LNCaP clone FGC (cell line): ENCODE measurements around the gene CHD5.
A peak's percentile ranks its signal among the peaks of the same experiment; 100 is the strongest.

ENCODE experiments used
- DNase-seq: peaks from one replicate; pipeline ENCODE4 v3.0.0-alpha.2; 2011; ENCODE audit warnings: low read depth
- H3K4me3 ChIP-seq: 2 replicates; pipeline ENCODE4 v1.5.1; 2011; ENCODE audit warnings: mild to moderate bottlenecking, low read depth, low read length, control low read depth
- TF ChIP-seq, protein P1 (sequence below): IDR thresholded peaks from 2 replicates; pipeline ENCODE4 v1.5.1; 2012; ENCODE audit warnings: mild to moderate bottlenecking; ENCODE audit not compliant: control insufficient read depth, insufficient read depth; ENCODE audit errors: extremely low read depth

Gene CHD5

DNA sequence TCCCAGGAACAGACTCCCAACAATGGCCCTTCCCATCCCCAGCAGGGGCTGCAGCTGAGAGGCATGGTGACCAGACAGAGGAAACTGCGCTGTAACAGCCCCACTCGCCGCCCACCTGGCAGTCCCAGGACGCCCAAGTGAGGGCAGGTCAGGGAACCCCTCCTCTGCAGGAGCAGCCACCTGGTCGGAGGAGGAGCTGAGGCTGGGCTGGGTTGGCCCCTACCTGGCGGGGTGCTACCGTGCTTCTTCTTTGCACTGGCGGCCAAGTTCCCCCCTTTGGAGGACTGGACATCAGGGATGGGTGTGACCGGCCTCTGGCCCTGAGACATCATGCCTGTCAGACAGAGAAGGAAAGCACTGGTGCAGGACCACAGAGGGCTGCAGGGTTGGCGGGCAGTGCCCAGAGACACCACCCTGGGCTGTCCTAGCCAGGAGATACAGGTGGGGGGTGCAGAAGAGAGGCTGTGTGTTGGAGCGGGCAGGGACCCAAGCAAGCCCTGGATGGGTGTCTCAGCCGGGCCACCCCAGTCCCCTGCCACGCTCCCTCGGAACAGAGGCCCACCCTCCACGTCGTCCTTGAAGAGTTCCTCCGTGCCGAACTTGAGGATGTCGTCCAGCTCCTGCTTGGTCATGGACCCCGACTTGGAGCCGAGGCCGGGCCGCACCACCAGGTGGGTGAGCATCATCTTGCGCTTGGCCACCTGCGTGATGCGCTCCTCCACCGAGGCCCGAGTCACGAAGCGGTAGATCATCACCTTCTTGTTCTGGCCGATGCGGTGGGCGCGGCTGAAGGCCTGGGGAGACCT, 51.6 kb downstream of the CHD5 start:
- H3K4me3 ChIP-seq: peak overlapping the region; percentile 36
- no peak for DNase-seq
- TF ChIP-seq, protein P1, sequence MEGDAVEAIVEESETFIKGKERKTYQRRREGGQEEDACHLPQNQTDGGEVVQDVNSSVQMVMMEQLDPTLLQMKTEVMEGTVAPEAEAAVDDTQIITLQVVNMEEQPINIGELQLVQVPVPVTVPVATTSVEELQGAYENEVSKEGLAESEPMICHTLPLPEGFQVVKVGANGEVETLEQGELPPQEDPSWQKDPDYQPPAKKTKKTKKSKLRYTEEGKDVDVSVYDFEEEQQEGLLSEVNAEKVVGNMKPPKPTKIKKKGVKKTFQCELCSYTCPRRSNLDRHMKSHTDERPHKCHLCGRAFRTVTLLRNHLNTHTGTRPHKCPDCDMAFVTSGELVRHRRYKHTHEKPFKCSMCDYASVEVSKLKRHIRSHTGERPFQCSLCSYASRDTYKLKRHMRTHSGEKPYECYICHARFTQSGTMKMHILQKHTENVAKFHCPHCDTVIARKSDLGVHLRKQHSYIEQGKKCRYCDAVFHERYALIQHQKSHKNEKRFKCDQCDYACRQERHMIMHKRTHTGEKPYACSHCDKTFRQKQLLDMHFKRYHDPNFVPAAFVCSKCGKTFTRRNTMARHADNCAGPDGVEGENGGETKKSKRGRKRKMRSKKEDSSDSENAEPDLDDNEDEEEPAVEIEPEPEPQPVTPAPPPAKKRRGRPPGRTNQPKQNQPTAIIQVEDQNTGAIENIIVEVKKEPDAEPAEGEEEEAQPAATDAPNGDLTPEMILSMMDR: no peak

DNA sequence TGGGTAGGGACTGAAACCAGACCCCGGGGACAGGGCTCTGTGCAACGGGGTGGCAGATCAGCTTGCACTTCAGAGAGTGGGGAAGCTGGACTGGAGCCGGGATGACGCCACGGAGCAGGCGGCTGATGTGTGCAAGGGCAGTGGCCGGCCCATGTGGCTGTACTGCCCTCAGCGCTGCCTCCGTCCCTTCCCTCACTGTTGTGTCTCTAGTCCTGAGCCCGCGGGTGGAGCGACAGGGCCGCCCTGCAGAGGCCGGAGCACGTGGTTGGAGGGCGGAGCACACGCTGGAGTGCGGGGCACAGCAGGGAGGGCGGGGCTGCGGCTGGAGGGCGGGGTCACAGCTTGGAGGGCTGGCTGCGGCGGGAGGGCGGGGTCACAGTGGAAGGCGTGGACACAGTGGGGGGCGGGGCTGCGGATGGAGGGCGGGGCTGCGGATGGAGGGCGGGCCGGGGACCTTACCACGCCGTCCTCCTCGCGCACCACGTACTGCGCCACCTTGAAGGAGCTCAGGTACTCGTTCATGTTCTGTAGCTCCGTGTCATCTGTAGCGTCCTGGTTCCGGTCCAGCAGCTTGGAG, 52.4 kb downstream of the CHD5 start:
- H3K4me3 ChIP-seq: peak overlapping the region; percentile 36
- TF ChIP-seq, protein P1: no peak
- peak; percentile 67 for DNase-seq

- H3K4me3 ChIP-seq: no peak overlapping the region
- TF ChIP-seq, protein P1: no peak
- DNase-seq: no peak
Observed at GRCh38 chr1:6126521-6127067, 53.5 kb downstream of the CHD5 start.

- no peak for DNase-seq
- no peak overlapping the region for H3K4me3 ChIP-seq
- TF ChIP-seq, protein P1: no peak
Observed at GRCh38 chr1:6126028-6126427, 54.1 kb downstream of the CHD5 start.

DNA sequence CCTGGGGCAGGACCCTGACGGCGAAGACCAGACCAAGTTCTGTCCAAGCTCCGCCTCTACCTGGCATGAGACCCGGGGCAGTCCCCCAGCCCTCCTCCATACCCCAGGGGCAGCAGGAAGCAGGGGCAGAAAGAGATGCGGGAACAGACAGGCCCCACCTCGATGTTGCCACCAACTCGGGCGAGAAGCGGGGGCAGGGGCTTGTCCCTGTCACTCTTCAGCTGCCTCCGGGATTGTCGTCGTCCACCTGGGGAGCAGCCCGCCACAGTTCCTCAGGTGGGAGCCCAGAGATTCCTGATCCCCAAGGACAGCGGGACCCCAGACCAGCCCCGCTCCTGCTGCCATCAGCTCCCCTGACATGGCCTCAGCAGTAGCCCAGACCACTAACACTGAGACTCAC, 54.8 kb downstream of the CHD5 start:
- no peak overlapping the region for H3K4me3 ChIP-seq
- no peak for DNase-seq
- TF ChIP-seq, protein P1: no peak

DNA sequence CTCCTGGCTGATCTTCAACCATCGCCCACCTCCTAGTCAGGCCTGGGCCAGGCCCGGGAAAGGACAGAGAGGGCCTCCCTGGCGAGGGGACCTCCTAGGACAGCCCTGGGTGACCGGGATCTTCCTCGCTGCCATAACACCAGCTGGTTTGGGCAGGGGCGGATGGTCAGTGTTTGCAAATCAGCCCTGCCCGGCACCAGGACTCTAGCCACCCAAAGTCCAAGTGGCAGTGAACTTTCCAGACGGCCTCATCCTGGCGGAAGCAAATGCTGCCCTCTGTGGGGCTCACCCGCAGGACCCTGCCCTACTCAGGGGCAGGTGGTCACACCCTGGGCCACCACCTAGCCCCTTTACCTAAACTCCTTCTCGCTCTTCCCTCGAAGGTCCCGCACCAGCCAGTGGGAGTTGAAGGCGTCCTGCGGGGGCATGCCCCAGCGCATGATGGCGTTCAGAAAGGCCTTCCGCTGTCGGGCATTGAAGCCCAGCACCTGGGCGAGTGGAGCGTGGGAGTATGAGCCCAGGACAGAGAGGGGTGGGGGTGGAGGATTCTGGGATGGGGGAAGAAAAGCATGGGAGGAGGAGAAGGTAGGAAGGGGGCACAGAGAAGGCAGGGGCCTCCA, 55.3 kb downstream of the CHD5 start:
- no peak overlapping the region for H3K4me3 ChIP-seq
- TF ChIP-seq, protein P1: no peak
- no peak for DNase-seq
